Measurements from ENCODE around the gene ZNF648. TPM values are rescaled to one million over a fixed set of nuclear protein-coding genes. Genes with fewer than 3 reads are reported as not detected.

ZNF648 gene
- total RNA-seq, 4 donors from 2014 or later = 0.14 to 0.48 TPM; not detected in 2

GRCh38 chr1:182087304-182087703, 25.8 kb upstream of the ZNF648 start:
- H3K36me3 ChIP-seq = no peaks in the 10 kb centered on the region
- intact Hi-C loops (cut with DNase I; ENCODE audit: low total_unique reads) = loop anchor here (10.0 kb wide), 1 partner anchor 1687 kb away; no protein-coding TSS in a partner anchor

GRCh38 chr1:182086620-182087019, 25.1 kb upstream of the ZNF648 start:
- intact Hi-C loops (cut with DNase I; ENCODE audit: low total_unique reads) = loop anchor here (10.0 kb wide), 1 partner anchor 1688 kb away; no protein-coding TSS in a partner anchor

More at GRCh38 chr1:182087304-182087703, 25.8 kb upstream of the ZNF648 start:
- Histone ChIP-seq H3K4me3 (no peak overlapping the region), H3K27me3 (no peaks in the 10 kb centered on the region), H3K27ac (no peak overlapping the region), H3K4me1 (peaks cover 0 to 10% (median 7%) of the 10 kb centered on the region in 4 donors), H3K9me3 (no peaks in the 10 kb centered on the region)
- no peak for TF ChIP-seq POLR2AphosphoS5 (IDR thresholded peaks at IDR 0.05)
- TF ChIP-seq CTCF (IDR thresholded peaks at IDR 0.05) = no peak
- no peak for TF ChIP-seq EP300 (IDR thresholded peaks at IDR 0.05; ENCODE audit: low read depth)
- TF ChIP-seq POLR2A (IDR thresholded peaks at IDR 0.05) = no peak
- in situ Hi-C loops (cut with MboI; ENCODE audit: low pct_ligation_motif_present in 1 of 4, low pct_unique_long_range_greater_than_20kb in 1 of 4, low sequenced_read_pairs in 3 of 4) = loop anchor here (5.0 to 25.0 kb wide), 5 partner anchors 315 to 700 kb away; partner anchors contain the start of genes NPL (in 3 of the 4), RNASEL (in 3 of the 4) and TEDDM1 (in 2 of the 4)
- WGBS, 2 donors (ENCODE audit: low coverage in 1 of 2) = 81% methylated on average over 2 of the region's 2 CpGs; no CpG with 5 or more reads in 1 of the 2 donors
- DNase-seq = no peak

GRCh38 chr1:182086136-182086535, 24.6 kb upstream of the ZNF648 start:
- TF ChIP-seq POLR2AphosphoS5 (IDR thresholded peaks at IDR 0.05) (no peak), CTCF (IDR thresholded peaks at IDR 0.05) (no peak), EP300 (IDR thresholded peaks at IDR 0.05; ENCODE audit: low read depth) (no peak), POLR2A (IDR thresholded peaks at IDR 0.05) (no peak)
- in situ Hi-C loops (cut with MboI; ENCODE audit: low pct_ligation_motif_present in 1 of 4, low pct_unique_long_range_greater_than_20kb in 1 of 4, low sequenced_read_pairs in 3 of 4) = loop anchor here (5.0 to 25.0 kb wide), 5 partner anchors 316 to 701 kb away; partner anchors contain the start of genes NPL (in 3 of the 4), RNASEL (in 3 of the 4) and TEDDM1 (in 2 of the 4)

More at GRCh38 chr1:182086620-182087019, 25.1 kb upstream of the ZNF648 start:
- no peaks in the 10 kb centered on the region for H3K9me3 ChIP-seq
- no peaks in the 10 kb centered on the region for H3K36me3 ChIP-seq
- H3K27ac ChIP-seq = no peak overlapping the region
- H3K4me1 ChIP-seq = peaks cover 0 to 10% (median 7%) of the 10 kb centered on the region in 4 donors
- H3K27me3 ChIP-seq = no peaks in the 10 kb centered on the region
- 95 to 96% methylated on average over 4 to 7 of the region's 7 CpGs for WGBS, 2 donors (ENCODE audit: low coverage in 1 of 2)
- no peak overlapping the region for H3K4me3 ChIP-seq
- in situ Hi-C loops (cut with MboI; ENCODE audit: low pct_ligation_motif_present in 1 of 4, low pct_unique_long_range_greater_than_20kb in 1 of 4, low sequenced_read_pairs in 3 of 4) = loop anchor here (5.0 to 25.0 kb wide), 5 partner anchors 316 to 701 kb away; partner anchors contain the start of genes NPL (in 3 of the 4), RNASEL (in 3 of the 4) and TEDDM1 (in 2 of the 4)
- DNase-seq = no peak
- TF ChIP-seq POLR2A (IDR thresholded peaks at IDR 0.05) (no peak), POLR2AphosphoS5 (IDR thresholded peaks at IDR 0.05) (no peak), CTCF (IDR thresholded peaks at IDR 0.05) (no peak), EP300 (IDR thresholded peaks at IDR 0.05; ENCODE audit: low read depth) (no peak)

GRCh38 chr1:182085726-182086125, 24.2 kb upstream of the ZNF648 start:
- H3K9me3 ChIP-seq = no peaks in the 10 kb centered on the region
- 94% methylated on average over 6 of the region's 6 CpGs; no CpG with 5 or more reads in 1 of the 2 donors for WGBS, 2 donors (ENCODE audit: low coverage in 1 of 2)
- in situ Hi-C loops (cut with MboI; ENCODE audit: low pct_ligation_motif_present in 1 of 4, low pct_unique_long_range_greater_than_20kb in 1 of 4, low sequenced_read_pairs in 3 of 4) = loop anchor here (5.0 to 25.0 kb wide), 5 partner anchors 317 to 702 kb away; partner anchors contain the start of genes NPL (in 3 of the 4), RNASEL (in 3 of the 4) and TEDDM1 (in 2 of the 4)
- no peaks in the 10 kb centered on the region for H3K27me3 ChIP-seq
- H3K36me3 ChIP-seq = no peaks in the 10 kb centered on the region
- no peak for TF ChIP-seq POLR2A (IDR thresholded peaks at IDR 0.05)
- TF ChIP-seq POLR2AphosphoS5 (IDR thresholded peaks at IDR 0.05) = no peak
- no peak for TF ChIP-seq CTCF (IDR thresholded peaks at IDR 0.05)
- TF ChIP-seq EP300 (IDR thresholded peaks at IDR 0.05; ENCODE audit: low read depth) = no peak
- intact Hi-C loops (cut with DNase I; ENCODE audit: low total_unique reads) = loop anchor here (2.0 to 10.0 kb wide), 2 partner anchors 311 to 1689 kb away; no protein-coding TSS in a partner anchor
- H3K4me1 ChIP-seq = peaks cover 0 to 10% (median 7%) of the 10 kb centered on the region in 4 donors
- no peak overlapping the region for H3K4me3 ChIP-seq
- no peak for DNase-seq
- no peak overlapping the region for H3K27ac ChIP-seq

More at GRCh38 chr1:182086136-182086535, 24.6 kb upstream of the ZNF648 start:
- Histone ChIP-seq H3K9me3 (no peaks in the 10 kb centered on the region), H3K4me1 (peaks cover 0 to 10% (median 7%) of the 10 kb centered on the region in 4 donors), H3K36me3 (no peaks in the 10 kb centered on the region), H3K27me3 (no peaks in the 10 kb centered on the region), H3K4me3 (no peak overlapping the region), H3K27ac (no peak overlapping the region)
- intact Hi-C loops (cut with DNase I; ENCODE audit: low total_unique reads) = loop anchor here (10.0 kb wide), 1 partner anchor 1689 kb away; no protein-coding TSS in a partner anchor
- 79% methylated on average over 8 of the region's 8 CpGs; no CpG with 5 or more reads in 1 of the 2 donors for WGBS, 2 donors (ENCODE audit: low coverage in 1 of 2)
- no peak for DNase-seq

Data from transverse colon (tissue), 4 donors.